Esophagus (tissue), 2 donors: ENCODE data around the gene SYP. TPM values are rescaled to one million over a fixed set of nuclear protein-coding genes. Genes with fewer than 3 reads are reported as not detected.

Experiments
- H3K27ac ChIP-seq, 2 donors: one replicate each; pipeline ENCODE4 v1.5.1; 2013; ENCODE audit warnings: low read depth in 2 of 2, mild to moderate bottlenecking in 2 of 2, inconsistent platforms in 1 of 2, low read length in 1 of 2, moderate library complexity in 1 of 2
- H3K27me3 ChIP-seq, 2 donors: one replicate each; pipeline ENCODE4 v1.6.1; 2013; ENCODE audit warnings: low read length in 2 of 2, control low read depth in 1 of 2, mild to moderate bottlenecking in 1 of 2; ENCODE audit not compliant: insufficient read depth in 2 of 2, control insufficient read depth in 1 of 2
- H3K36me3 ChIP-seq, 2 donors: one replicate each; pipeline ENCODE4 v1.6.1; 2013; ENCODE audit warnings: low read length in 1 of 2; ENCODE audit not compliant: control insufficient read depth in 2 of 2, insufficient read depth in 2 of 2
- H3K4me1 ChIP-seq, 2 donors: one replicate each; pipeline ENCODE4 v1.6.1; 2013; ENCODE audit warnings: low read length in 1 of 2; ENCODE audit not compliant: control insufficient read depth in 2 of 2, insufficient read depth in 2 of 2
- H3K4me3 ChIP-seq, 2 donors: one replicate each; pipeline ENCODE4 v1.5.1; 2013; ENCODE audit warnings: low read length in 2 of 2, mild to moderate bottlenecking in 2 of 2, low read depth in 1 of 2, moderate library complexity in 1 of 2
- H3K9me3 ChIP-seq, 2 donors: one replicate each; pipeline ENCODE4 v1.6.1; 2013; ENCODE audit warnings: mild to moderate bottlenecking in 2 of 2, low read depth in 1 of 2, low read length in 1 of 2, moderate library complexity in 1 of 2; ENCODE audit not compliant: control insufficient read depth in 2 of 2, insufficient read depth in 1 of 2
- WGBS, 2 donors: extraction: QIAGEN DNeasy Blood & Tissue Kit; methylation state at CpG; one replicate each; pipeline ENCODE4 v1.1.7; 2013; 5-methylcytosine and 5-hydroxymethylcytosine counted together
- polyA plus RNA-seq, 2 donors: library from polyadenylated mRNA; stranded (reverse); fragments of 200-250 nt; gene quantifications; one replicate each; pipeline ENCODE4 v1.2.3, GENCODE V29; 2013
- donor health status: healthy with polysubstance abuse.
- donor health status: Bipolar disorder and iron deficiency.

SYP gene
- polyA plus RNA-seq, 2 donors: 0.75 to 0.79 TPM

GRCh38 chrX:49198540-49199314 lies 1.3 kb downstream of the SYP start:
- no peaks in the 10 kb centered on the region for H3K27me3 ChIP-seq
- peaks cover 0 to 2% of the 10 kb centered on the region in 2 donors for H3K9me3 ChIP-seq
- WGBS, 2 donors: 17 to 40% methylated on average over 12 of the region's 12 CpGs
- no peak overlapping the region for H3K27ac ChIP-seq
- no peaks in the 10 kb centered on the region for H3K36me3 ChIP-seq
- H3K4me1 ChIP-seq: no peaks in the 10 kb centered on the region
- H3K4me3 ChIP-seq: no peak overlapping the region

GRCh38 chrX:49197543-49198087 lies 2.4 kb downstream of the SYP start:
- Histone ChIP-seq H3K9me3 (peaks cover 0 to 2% of the 10 kb centered on the region in 2 donors), H3K4me1 (no peaks in the 10 kb centered on the region), H3K36me3 (no peaks in the 10 kb centered on the region), H3K4me3 (no peak overlapping the region), H3K27ac (no peak overlapping the region), H3K27me3 (no peaks in the 10 kb centered on the region)
- WGBS, 2 donors: 72 to 77% methylated on average over 12 to 13 of the region's 13 CpGs

GRCh38 chrX:49193542-49193964 lies 6.4 kb downstream of the SYP start:
- Histone ChIP-seq H3K9me3 (peaks cover 0 to 5% of the 10 kb centered on the region in 2 donors), H3K4me1 (no peaks in the 10 kb centered on the region), H3K4me3 (no peak overlapping the region), H3K36me3 (no peaks in the 10 kb centered on the region), H3K27ac (no peak overlapping the region), H3K27me3 (no peaks in the 10 kb centered on the region)
- 70 to 71% methylated on average over 2 of the region's 2 CpGs for WGBS, 2 donors

GRCh38 chrX:49192722-49193328 lies 7.2 kb downstream of the SYP start:
- WGBS, 2 donors: 63 to 66% methylated on average over 10 of the region's 10 CpGs
- Histone ChIP-seq H3K9me3 (peaks cover 0 to 5% of the 10 kb centered on the region in 2 donors), H3K4me1 (peaks cover 0 to 4% of the 10 kb centered on the region in 2 donors), H3K4me3 (no peak overlapping the region), H3K36me3 (no peaks in the 10 kb centered on the region), H3K27me3 (no peaks in the 10 kb centered on the region), H3K27ac (no peak overlapping the region)

- H3K4me1 ChIP-seq: peaks cover 0 to 6% of the 10 kb centered on the region in 2 donors
- H3K9me3 ChIP-seq: peaks cover 0 to 2% of the 10 kb centered on the region in 2 donors
- peak overlapping the region; percentile 55 to 67 for H3K4me3 ChIP-seq
- H3K36me3 ChIP-seq: no peaks in the 10 kb centered on the region
- peak overlapping the region; percentile 89 to 94 for H3K27ac ChIP-seq
- WGBS, 2 donors: 1 to 32% methylated on average over 34 of the region's 34 CpGs
- H3K27me3 ChIP-seq: no peaks in the 10 kb centered on the region
Measured at GRCh38 chrX:49191574-49192011, 8.4 kb downstream of the SYP start.

- Histone ChIP-seq H3K36me3 (no peaks in the 10 kb centered on the region), H3K27ac (peak overlapping the region; percentile 89 to 94), H3K4me3 (peak overlapping the region; percentile 55 to 67), H3K9me3 (peaks cover 0 to 2% of the 10 kb centered on the region in 2 donors), H3K27me3 (no peaks in the 10 kb centered on the region), H3K4me1 (peaks cover 0 to 6% of the 10 kb centered on the region in 2 donors)
- 0 to 28% methylated on average over 32 of the region's 32 CpGs for WGBS, 2 donors
Measured at GRCh38 chrX:49190821-49191573, 9.0 kb downstream of the SYP start.

- H3K4me3 ChIP-seq: no peak overlapping the region
- H3K4me1 ChIP-seq: peaks cover 0 to 6% of the 10 kb centered on the region in 2 donors
- H3K27ac ChIP-seq: peak overlapping the region; percentile 22 to 85
Measured at GRCh38 chrX:49189606-49190005, 10.4 kb downstream of the SYP start.

GRCh38 chrX:49188468-49189076 lies 11.4 kb downstream of the SYP start:
- Histone ChIP-seq H3K9me3 (peaks cover 0 to 2% of the 10 kb centered on the region in 2 donors), H3K27me3 (no peaks in the 10 kb centered on the region), H3K4me1 (peaks cover 0 to 9% of the 10 kb centered on the region in 2 donors), H3K36me3 (no peaks in the 10 kb centered on the region), H3K4me3 (no peak overlapping the region), H3K27ac (peak overlapping the region in 1 of 2 donors; percentile 35)
- WGBS, 2 donors: 62 to 65% methylated on average over 8 of the region's 8 CpGs

More at GRCh38 chrX:49189606-49190005, 10.4 kb downstream of the SYP start:
- Histone ChIP-seq H3K36me3 (no peaks in the 10 kb centered on the region), H3K27me3 (no peaks in the 10 kb centered on the region), H3K9me3 (peaks cover 0 to 2% of the 10 kb centered on the region in 2 donors)
- 56 to 71% methylated on average over 6 of the region's 6 CpGs for WGBS, 2 donors

- Histone ChIP-seq H3K9me3 (peaks cover 0 to 2% of the 10 kb centered on the region in 2 donors), H3K36me3 (peaks cover 0 to 3% of the 10 kb centered on the region in 2 donors), H3K4me1 (peaks cover 0 to 11% of the 10 kb centered on the region in 2 donors), H3K4me3 (no peak overlapping the region), H3K27ac (peak overlapping the region; percentile 88 to 95), H3K27me3 (no peaks in the 10 kb centered on the region)
- 74 to 87% methylated on average over 10 of the region's 10 CpGs for WGBS, 2 donors
Measured at GRCh38 chrX:49187526-49187925, 12.5 kb downstream of the SYP start.
